TTC549 (cell line): ENCODE measurements around the gene RIPOR2.
"Not testable (repeated sequence)": the region's sequence is repeated elsewhere in the genome, so short reads cannot be mapped to it uniquely, and the experiment has no call there.

Source experiments
- FAIRE-seq: peaks from 2 replicates; lab custom pipeline; 2012; peaks lifted over from hg19 to GRCh38; lab: Jason Lieb, UNC

The RIPOR2 gene

DNA sequence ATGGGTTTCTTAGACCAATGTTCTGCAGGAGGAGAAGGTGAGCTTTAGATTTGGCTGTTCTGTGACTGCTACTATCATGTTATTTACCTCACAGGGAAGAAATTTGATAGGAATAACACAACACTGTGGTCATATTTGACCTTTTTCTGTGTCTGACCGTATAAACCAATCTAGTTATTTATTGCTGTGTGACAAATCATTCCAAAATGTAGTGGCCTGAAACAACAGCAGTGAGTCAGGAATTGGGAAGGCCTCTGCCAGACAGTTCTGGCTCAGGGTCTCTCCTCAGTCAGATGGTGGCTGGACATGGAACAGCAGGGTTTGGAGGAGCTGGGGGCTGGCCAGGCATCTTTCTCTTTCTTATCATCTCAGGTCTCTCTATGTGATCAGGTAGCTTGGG, 33.0 kb downstream of the RIPOR2 start:
- no peak for FAIRE-seq

- FAIRE-seq = no peak
Observed at GRCh38 chr6:24901698-24902328, 33.9 kb downstream of the RIPOR2 start.

DNA sequence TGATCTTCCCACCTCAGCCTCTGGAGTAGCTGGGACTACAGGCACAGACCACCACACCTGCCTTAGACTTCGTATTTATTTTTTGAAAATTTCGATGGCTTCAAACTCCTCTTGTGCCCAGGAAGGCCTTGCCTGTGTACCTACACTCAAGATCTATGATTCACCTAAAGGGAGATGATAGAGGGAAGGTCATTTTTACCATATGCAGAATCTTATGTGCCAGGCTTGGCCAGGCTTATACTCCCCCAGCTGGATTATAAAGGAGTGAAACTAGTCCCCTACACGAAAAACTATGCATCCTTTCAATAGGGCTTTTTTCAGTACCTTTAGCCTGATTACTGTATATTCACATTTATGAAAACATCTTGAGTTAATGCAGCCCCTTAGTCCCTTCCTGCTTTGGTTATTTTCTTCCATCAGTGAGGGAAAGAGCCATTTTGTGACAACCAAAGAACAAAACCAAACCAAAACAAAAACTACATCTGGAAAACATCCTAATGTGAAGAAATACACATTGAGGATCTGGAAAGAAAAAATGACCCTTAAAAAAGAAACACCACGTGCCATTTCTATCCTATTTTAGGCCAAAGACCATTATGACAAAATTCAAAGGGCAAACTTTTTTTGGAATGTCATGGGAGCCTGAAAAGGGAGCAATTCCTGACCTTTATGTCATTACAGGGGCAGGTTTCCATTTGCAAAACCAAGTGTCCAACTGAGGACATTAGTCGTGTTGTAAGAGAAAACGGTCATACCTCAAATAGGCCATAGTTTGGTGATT, 34.7 kb downstream of the RIPOR2 start:
- no peak for FAIRE-seq

GRCh38 chr6:24899997-24900325, 35.8 kb downstream of the RIPOR2 start:
- no peak for FAIRE-seq

DNA sequence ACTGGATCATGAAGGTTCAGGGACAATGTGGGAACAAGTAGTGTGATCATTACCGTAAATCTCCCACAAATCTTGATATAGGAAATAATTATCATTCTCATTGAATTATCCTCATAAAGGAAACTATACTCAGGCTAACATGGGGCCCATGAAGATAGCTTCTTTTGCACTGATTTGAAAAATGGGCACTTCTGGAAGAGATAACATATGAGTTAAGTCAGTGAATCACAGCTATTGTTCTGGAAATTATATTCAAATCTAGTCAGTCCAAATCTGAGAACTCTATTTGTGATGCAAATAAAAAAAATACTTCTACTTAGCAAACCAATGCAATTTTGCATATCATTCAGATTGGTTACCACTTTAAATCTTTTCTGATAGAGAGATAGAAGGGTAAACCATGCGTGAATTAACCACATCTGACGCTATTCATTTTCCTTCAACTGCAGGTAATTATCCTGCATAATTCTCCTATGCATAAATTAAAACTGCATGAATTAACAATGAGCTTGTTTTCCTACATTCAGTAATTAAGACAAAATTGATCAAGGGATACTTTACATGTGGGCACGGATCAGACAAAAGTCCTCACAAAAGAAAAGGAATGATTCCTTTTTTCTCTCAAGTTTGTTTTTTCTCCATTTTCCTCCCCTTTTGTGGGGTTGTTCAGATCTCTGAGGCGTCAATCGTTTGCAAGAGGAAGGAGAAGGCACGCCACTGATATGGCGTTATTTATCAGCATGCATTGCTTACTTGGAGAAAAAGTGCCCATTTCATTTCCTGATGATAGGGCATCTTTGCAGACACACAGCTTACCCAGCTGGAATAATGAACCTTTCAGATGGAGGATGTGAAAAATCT, 36.4 kb downstream of the RIPOR2 start:
- FAIRE-seq = no peak

GRCh38 chr6:24898676-24899075, 37.1 kb downstream of the RIPOR2 start:
- FAIRE-seq = no peak

DNA sequence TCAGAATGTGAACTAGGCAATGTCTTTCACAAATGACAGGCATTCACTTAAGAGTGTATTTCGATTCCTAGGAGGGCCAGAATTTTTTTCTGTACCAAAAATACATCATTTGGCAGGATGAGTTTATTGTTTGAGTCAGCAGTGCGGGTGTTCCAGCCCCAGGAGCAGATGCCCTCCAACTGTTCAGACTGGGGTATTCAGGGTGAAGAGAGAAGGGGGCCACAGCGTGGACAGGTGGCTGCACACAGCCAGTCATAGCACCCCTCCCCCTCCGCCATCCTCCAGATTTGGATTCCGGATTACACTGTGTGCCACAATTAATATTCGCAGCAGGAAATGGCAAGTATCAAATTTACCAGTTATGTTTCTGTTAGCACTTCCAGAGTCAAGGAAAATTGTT, 38.6 kb downstream of the RIPOR2 start:
- no peak for FAIRE-seq

DNA sequence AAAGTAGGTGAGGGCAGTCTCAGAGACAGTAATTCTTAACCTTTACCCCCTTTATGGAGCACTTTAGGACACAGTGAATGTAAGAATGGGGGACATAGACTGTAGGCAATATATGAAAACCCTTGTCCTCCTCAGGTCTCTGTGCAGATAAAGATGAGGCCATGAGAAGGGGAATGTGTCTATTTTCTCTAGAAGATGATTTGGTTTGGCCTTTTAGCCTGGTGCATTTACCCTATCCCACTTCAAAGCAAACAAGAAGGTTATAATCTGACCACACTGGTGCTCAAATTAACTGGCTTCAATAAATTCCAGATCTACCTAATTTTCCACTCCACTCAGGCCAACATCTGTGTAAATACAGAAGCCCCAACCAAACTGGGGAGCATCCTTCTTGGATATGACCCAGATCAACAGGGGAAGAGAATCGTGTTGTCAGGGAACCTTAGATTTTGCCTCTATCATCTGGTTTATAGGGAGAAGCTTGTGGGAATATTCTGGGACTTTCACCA, 42.4 kb downstream of the RIPOR2 start:
- FAIRE-seq = no peak

DNA sequence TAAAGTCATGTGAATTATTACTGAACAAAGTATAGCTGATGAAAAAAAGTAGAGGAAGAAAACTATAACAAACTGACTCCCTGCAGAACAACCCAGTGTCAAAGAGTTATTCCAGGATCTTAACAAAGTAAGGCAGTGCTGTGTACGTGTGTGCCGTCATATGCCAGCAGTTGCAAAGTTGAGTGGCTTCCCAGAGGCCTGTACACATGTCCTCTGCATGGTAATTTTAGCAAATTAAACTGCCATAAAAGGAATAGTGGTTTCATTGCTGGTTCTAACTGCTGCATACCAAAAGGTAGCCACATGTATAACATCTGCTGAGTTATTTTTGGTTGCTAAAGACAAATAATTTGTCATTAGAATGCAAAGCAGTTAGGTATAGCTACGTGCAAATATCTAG, 44.8 kb downstream of the RIPOR2 start:
- no peak for FAIRE-seq

DNA sequence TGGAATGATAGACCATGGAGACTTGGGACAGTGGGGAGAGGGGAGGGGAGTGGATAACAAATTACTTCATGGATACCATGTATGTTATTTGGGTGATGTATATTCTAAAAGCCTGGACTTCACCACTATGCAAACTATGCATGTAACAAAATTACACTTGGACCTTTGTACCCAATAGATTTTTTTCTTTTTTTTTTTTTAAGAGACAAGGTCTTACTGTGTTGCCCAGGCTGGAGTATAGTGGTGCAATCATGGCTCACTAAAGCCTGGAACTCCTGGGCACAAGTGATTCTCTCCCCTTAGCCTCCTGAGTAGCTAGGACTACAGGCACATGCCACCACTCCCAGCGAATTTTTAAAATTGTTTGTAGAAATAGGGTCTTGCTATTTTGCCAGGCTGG, 45.3 kb downstream of the RIPOR2 start:
- no peak for FAIRE-seq

GRCh38 chr6:24888715-24889370, 46.9 kb downstream of the RIPOR2 start:
- FAIRE-seq = no peak

DNA sequence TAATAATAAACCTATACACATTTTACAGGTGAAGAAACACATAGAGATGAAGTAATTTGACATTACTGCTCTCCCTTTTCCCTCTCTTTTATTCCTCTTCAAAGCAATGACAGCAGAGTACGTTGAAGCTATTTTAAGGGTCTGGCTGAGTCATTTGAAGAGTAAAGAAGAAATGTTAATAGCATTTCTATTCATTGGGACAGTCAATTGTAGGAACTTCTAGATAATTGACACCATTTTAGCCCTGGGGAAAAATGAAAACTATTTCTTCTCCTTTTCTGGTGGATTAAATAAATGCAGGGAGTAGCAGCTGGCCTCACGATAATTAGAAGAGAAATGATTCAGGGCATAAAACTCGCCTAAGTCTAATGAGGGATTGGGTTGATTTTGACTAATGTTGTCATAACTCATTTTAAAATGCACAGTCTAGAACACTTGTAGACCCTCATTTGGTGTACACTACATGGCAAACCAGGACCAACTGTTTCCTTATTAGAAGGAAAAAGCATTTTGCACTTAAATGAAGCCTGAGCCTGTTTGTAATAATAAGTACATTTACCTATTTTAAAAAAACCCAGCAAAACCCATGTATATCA, 48.1 kb downstream of the RIPOR2 start:
- FAIRE-seq = no peak

DNA sequence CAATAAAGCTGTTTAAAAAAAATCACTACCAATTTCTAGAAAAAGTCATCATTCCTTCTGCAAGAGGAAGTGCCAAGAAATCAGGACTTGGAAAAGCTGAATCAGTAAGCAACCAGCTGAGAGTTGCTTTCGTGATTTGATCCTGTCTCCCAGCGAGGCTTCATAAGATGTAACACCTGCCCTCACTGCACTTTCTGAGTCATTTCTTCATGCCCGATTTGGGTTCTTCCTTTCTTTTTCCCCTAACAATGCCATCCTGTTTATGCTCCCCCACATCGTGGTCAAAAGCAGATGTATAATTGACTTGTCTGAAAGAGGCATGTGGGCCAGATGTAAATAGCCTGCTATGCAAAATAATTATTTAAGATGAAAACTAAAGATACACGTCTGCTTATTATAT, 52.1 kb downstream of the RIPOR2 start:
- no peak for FAIRE-seq

DNA sequence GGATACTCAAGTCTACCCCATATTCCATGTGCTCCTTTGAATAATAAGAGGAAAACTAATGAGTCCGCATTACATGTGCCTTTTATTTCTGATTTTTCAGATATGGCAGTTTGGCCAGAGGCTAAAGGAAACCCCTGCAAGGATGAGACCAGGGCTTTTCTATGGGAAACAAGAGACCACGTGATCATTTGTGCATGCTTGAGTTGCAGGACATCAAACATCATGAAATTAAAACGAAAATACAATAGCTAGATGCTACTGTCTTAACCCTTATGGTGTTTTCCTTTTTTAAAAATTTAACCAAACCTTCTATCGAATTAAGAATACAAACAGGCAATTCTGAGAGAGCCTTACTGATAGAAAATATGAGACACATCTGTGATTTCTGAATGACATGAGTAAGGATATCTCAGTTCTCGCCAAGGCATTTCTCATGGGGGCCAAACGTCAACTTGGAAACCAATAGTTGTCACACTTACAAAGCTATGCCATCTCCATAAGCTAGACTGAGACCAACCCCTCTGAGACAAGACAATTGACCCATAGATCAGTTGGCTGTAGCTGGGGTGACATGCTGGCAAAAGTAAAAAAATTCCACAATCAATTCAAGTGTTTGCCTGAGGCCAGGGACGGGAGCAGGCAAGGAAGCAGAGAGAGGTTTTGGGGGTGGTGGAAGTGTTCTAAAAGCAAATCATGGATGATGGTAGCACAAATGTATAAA, 52.8 kb downstream of the RIPOR2 start:
- FAIRE-seq = no peak

- FAIRE-seq = no peak
Observed at GRCh38 chr6:24882295-24882694, 53.5 kb downstream of the RIPOR2 start.

DNA sequence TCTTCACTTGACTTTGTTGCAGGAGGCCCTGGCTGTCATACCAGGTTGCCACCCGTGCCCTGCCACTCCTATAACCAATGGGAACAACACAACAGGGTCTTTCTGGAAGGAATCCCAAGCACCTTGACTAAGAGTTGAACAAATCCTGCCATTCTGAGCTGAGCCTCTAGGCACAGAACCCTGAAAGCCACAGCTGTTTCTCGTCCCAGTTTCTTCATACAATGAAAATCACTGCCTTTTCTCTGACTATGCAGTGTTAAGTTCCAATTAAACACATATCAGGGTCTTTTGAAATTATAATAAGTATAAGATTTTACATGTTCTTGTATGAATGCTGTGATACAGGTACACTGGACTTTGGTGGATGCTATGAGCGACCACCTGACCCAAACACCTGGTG, 54.4 kb downstream of the RIPOR2 start:
- no peak for FAIRE-seq

GRCh38 chr6:24880451-24880850, 55.3 kb downstream of the RIPOR2 start:
- FAIRE-seq = no peak

GRCh38 chr6:24879351-24879750, 56.4 kb downstream of the RIPOR2 start:
- no peak for FAIRE-seq

- FAIRE-seq = not testable (repeated sequence)
Observed at GRCh38 chr6:24877747-24878146, 58.0 kb downstream of the RIPOR2 start.

DNA sequence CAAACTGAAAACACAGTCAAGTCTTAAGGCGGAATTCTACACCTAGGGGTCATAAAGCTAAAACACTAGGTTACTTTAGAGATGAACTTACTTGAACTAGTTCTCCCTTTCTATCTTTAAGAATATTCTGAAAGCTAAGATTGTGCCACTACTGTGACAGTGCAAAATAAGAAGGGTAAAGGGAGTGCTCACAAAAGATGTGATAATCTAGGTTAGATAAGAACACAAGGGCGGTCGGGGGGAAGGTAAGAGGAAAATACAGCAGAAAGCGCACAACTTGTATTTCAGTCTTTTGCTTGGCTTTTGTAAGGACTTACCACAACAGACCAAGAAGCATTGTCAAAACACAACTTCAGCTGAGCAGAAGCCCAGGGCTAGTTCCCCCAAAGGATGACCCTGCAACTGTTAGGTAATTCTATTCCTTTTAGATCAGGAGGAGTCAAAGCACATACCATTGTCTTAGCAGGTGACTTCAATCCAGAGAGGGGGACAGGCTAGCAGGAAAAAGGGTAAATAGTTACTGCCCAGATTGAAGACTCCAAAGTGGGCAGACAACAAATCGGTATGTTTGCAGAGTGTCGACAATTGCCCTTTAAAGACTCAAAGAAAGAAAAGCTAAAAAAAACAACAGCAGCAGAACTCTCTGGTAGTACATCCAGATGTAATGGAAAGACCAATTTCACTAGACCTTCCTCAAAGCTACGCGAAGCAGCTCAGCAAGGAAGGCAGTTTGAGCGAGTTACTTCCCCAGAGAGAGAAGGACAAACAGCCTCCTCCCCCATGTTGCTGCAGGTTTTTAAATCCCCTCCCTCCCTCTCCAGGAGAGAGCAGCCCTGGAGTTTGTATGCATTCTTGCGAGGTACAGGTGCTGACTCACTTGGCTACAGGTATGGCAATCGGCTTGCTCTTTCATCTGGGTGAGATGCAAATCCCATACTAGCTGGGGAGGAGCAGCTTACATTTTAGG, 59.0 kb downstream of the RIPOR2 start:
- no peak for FAIRE-seq
